ENCODE results near the gene CELA2A.
"Not testable (repeated sequence)": the region's sequence is repeated elsewhere in the genome, so short reads cannot be mapped to it uniquely, and the experiment has no call there.

GRCh38 chr1:15491010-15491409, 34.5 kb downstream of the CELA2A start:
- TF ChIP-seq POLR2A, CTCF (IDR thresholded peaks at IDR 0.05): not testable (repeated sequence)

Measured in esophagus squamous epithelium (tissue), 4 donors.